Activated T-cell treated with anti-CD3 and anti-CD28 coated beads, Interleukin-2, amount 50 U/mL, for 72 hours (primary cell): ENCODE data around the gene MCCD1. TPM values are rescaled to one million over a fixed set of nuclear protein-coding genes. Genes with fewer than 3 reads are reported as not detected.
"Not testable (repeated sequence)": the region's sequence is repeated elsewhere in the genome, so short reads cannot be mapped to it uniquely, and the experiment has no call there.

Experiments used
- ATAC-seq, 2 donors: fragments of 150-1000 bp; cut with Tn5 transposase; replicated peaks in 1 of 2; 2 replicates each; pipeline ENCODE4 v1.10.0; 2021; ENCODE audit warnings: moderate library complexity in 2 of 2, mild to moderate bottlenecking in 1 of 2
- DNase-seq, 2 donors: peaks; one replicate each; pipeline ENCODE4 v3.0.0; 2021 to 2022; ENCODE audit warnings: mixed read lengths in 1 of 2
- H3K27ac Mint-ChIP-seq: one replicate; pipeline ENCODE4 v1.8.0; 2022; ENCODE audit warnings: mild to moderate bottlenecking, moderate library complexity, mixed read lengths
- H3K27me3 Mint-ChIP-seq: one replicate; pipeline ENCODE4 v1.8.0; 2022; ENCODE audit warnings: low read depth, mixed read lengths
- H3K36me3 Mint-ChIP-seq, 2 donors: one replicate each; pipeline ENCODE4 v1.8.0; 2022; ENCODE audit warnings: mixed read lengths in 2 of 2, mild to moderate bottlenecking in 1 of 2; ENCODE audit not compliant: insufficient read depth in 2 of 2
- H3K4me1 Mint-ChIP-seq: one replicate; pipeline ENCODE4 v1.8.0; 2022; ENCODE audit warnings: low read depth, mixed read lengths
- H3K4me3 Mint-ChIP-seq, 2 donors: one replicate each; pipeline ENCODE4 v1.8.0; 2022; ENCODE audit warnings: mild to moderate bottlenecking in 2 of 2, mixed read lengths in 2 of 2, moderate library complexity in 2 of 2
- H3K9me3 Mint-ChIP-seq, 2 donors: one replicate each; pipeline ENCODE4 v1.8.0; 2022; ENCODE audit warnings: mixed read lengths in 2 of 2
- total RNA-seq, 2 donors: library from RNA; stranded (reverse); gene quantifications; one replicate each; pipeline ENCODE4 v1.2.3, GENCODE V29; 2022

MCCD1 gene
- total RNA-seq, 2 donors from 2014 or later = not detected

GRCh38 chr6:31495580-31495979 lies 33.2 kb upstream of the MCCD1 start:
- Mint-ChIP-seq H3K4me3 (peak overlapping the region; percentile 84 to 96), H3K36me3 (peaks cover 0 to 5% of the 10 kb centered on the region in 2 donors), H3K9me3 (no peaks in the 10 kb centered on the region), H3K27me3 (no peaks in the 10 kb centered on the region), H3K4me1 (peaks cover 76% of the 10 kb centered on the region), H3K27ac (peak overlapping the region; percentile 84)
- ATAC-seq (no peak), DNase-seq (no peak)

- peak overlapping the region; percentile 92 for H3K27ac Mint-ChIP-seq
- not testable (repeated sequence) for H3K27me3 Mint-ChIP-seq, H3K36me3 Mint-ChIP-seq, H3K9me3 Mint-ChIP-seq
- H3K4me1 Mint-ChIP-seq = peaks cover 76% of the 10 kb centered on the region
- ATAC-seq = peak in 1 of 2 donors; percentile 12
- peak in 1 of 2 donors; percentile 20 for DNase-seq
- H3K4me3 Mint-ChIP-seq = peak overlapping the region; percentile 84 to 96
These were observed 31.9 kb upstream of the MCCD1 start for GRCh38 chr6:31496826-31497225.

- peak within 1 kb of the TSS; percentile 84 to 96 for H3K4me3 Mint-ChIP-seq
These were observed 31.0 kb upstream of the MCCD1 start, which contains the start of gene MICB for GRCh38 chr6:31497531-31498476. TSS of gene MICB (plus strand) at chr6:31498145. CDS start at chr6:31498194, 49 bp downstream.

GRCh38 chr6:31498748-31499147 lies 30.0 kb upstream of the MCCD1 start:
- Mint-ChIP-seq H3K4me1 (peaks cover 76% of the 10 kb centered on the region), H3K9me3 (no peaks in the 10 kb centered on the region), H3K27ac (peak overlapping the region; percentile 9), H3K27me3 (no peaks in the 10 kb centered on the region), H3K4me3 (peak overlapping the region; percentile 84 to 96), H3K36me3 (peaks cover 0 to 5% of the 10 kb centered on the region in 2 donors)
- ATAC-seq = no peak
- DNase-seq = no peak

More at GRCh38 chr6:31497531-31498476, 31.0 kb upstream of the MCCD1 start, which contains the start of gene MICB:
- Mint-ChIP-seq H3K36me3 (peaks cover 0 to 5% of the 10 kb centered on the region in 2 donors), H3K27me3 (no peaks in the 10 kb centered on the region), H3K9me3 (no peaks in the 10 kb centered on the region), H3K27ac (peak within 1 kb of the TSS; percentile 92), H3K4me1 (peaks cover 80% of the 10 kb centered on the region)
- ATAC-seq (peak; percentile 73 to 74), DNase-seq (peak; percentile 83 to 90)

GRCh38 chr6:31499648-31500047 lies 29.1 kb upstream of the MCCD1 start:
- H3K27ac Mint-ChIP-seq, H3K9me3 Mint-ChIP-seq, H3K27me3 Mint-ChIP-seq, H3K36me3 Mint-ChIP-seq, ATAC-seq, DNase-seq: not testable (repeated sequence)
- peaks cover 74% of the 10 kb centered on the region for H3K4me1 Mint-ChIP-seq
- peak overlapping the region in 1 of 2 donors; percentile 84 for H3K4me3 Mint-ChIP-seq

GRCh38 chr6:31502586-31502985 lies 26.2 kb upstream of the MCCD1 start:
- no peak overlapping the region for H3K27ac Mint-ChIP-seq
- H3K4me3 Mint-ChIP-seq = no peak overlapping the region
- peaks cover 0 to 5% of the 10 kb centered on the region in 2 donors for H3K36me3 Mint-ChIP-seq
- H3K9me3 Mint-ChIP-seq = no peaks in the 10 kb centered on the region
- no peak for DNase-seq
- ATAC-seq = no peak
- H3K27me3 Mint-ChIP-seq = no peaks in the 10 kb centered on the region
- H3K4me1 Mint-ChIP-seq = peaks cover 47% of the 10 kb centered on the region

- ATAC-seq, H3K27ac Mint-ChIP-seq: not testable (repeated sequence)
These were observed 19.7 kb upstream of the MCCD1 start for GRCh38 chr6:31509036-31509435.

GRCh38 chr6:31510007-31510406 lies 18.8 kb upstream of the MCCD1 start:
- ATAC-seq (no peak), DNase-seq (no peak)
- H3K36me3 Mint-ChIP-seq = peaks cover 0 to 7% of the 10 kb centered on the region in 2 donors
- no peaks in the 10 kb centered on the region for H3K9me3 Mint-ChIP-seq
- no peak overlapping the region for H3K27ac Mint-ChIP-seq
- H3K4me3 Mint-ChIP-seq = no peak overlapping the region
- no peaks in the 10 kb centered on the region for H3K27me3 Mint-ChIP-seq
- H3K4me1 Mint-ChIP-seq = no peaks in the 10 kb centered on the region

More at GRCh38 chr6:31509036-31509435, 19.7 kb upstream of the MCCD1 start:
- not testable (repeated sequence) for DNase-seq, H3K36me3 Mint-ChIP-seq, H3K27me3 Mint-ChIP-seq, H3K4me3 Mint-ChIP-seq, H3K4me1 Mint-ChIP-seq, H3K9me3 Mint-ChIP-seq

GRCh38 chr6:31513456-31514165 lies 15.2 kb upstream of the MCCD1 start:
- peaks cover 0 to 6% of the 10 kb centered on the region in 2 donors for H3K36me3 Mint-ChIP-seq
- no peak overlapping the region for H3K27ac Mint-ChIP-seq
- H3K4me3 Mint-ChIP-seq = no peak overlapping the region
- H3K9me3 Mint-ChIP-seq = no peaks in the 10 kb centered on the region
- H3K27me3 Mint-ChIP-seq = no peaks in the 10 kb centered on the region
- no peaks in the 10 kb centered on the region for H3K4me1 Mint-ChIP-seq
- ATAC-seq (no peak), DNase-seq (no peak)

GRCh38 chr6:31521835-31522234 lies 6.9 kb upstream of the MCCD1 start:
- Mint-ChIP-seq H3K36me3 (no peaks in the 10 kb centered on the region), H3K4me3 (no peak overlapping the region), H3K27me3 (no peaks in the 10 kb centered on the region), H3K4me1 (no peaks in the 10 kb centered on the region), H3K27ac (no peak overlapping the region), H3K9me3 (no peaks in the 10 kb centered on the region)
- ATAC-seq (no peak), DNase-seq (no peak)

GRCh38 chr6:31525553-31525931 lies 3.2 kb upstream of the MCCD1 start:
- no peaks in the 10 kb centered on the region for H3K4me1 Mint-ChIP-seq
- no peak overlapping the region for H3K27ac Mint-ChIP-seq
- ATAC-seq (no peak), DNase-seq (no peak)
- H3K4me3 Mint-ChIP-seq = no peak overlapping the region
- H3K27me3 Mint-ChIP-seq = no peaks in the 10 kb centered on the region
- H3K36me3 Mint-ChIP-seq = peaks cover 4 to 9% of the 10 kb centered on the region in 2 donors
- H3K9me3 Mint-ChIP-seq = no peaks in the 10 kb centered on the region

GRCh38 chr6:31525932-31526591 lies 2.7 kb upstream of the MCCD1 start:
- ATAC-seq (peak; percentile 8 to 21), DNase-seq (no peak)
- Mint-ChIP-seq H3K4me3 (no peak overlapping the region), H3K4me1 (no peaks in the 10 kb centered on the region), H3K27me3 (no peaks in the 10 kb centered on the region), H3K9me3 (no peaks in the 10 kb centered on the region), H3K27ac (peak overlapping the region; percentile 6), H3K36me3 (peaks cover 8 to 13% of the 10 kb centered on the region in 2 donors)
